ENCODE measurements around the gene PFKFB2.
"Not testable (repeated sequence)": the region's sequence is repeated elsewhere in the genome, so short reads cannot be mapped to it uniquely, and the experiment has no call there.

The PFKFB2 gene

GRCh38 chr1:207041397-207041796, 11.7 kb upstream of the PFKFB2 start:
- DNase-seq = not testable (repeated sequence)

GRCh38 chr1:207045453-207045852, 7.6 kb upstream of the PFKFB2 start:
- DNase-seq = no peak

- DNase-seq = no peak
Observed at GRCh38 chr1:207047505-207047904, 5.6 kb upstream of the PFKFB2 start.

- DNase-seq = no peak
Observed at GRCh38 chr1:207048041-207048440, 5.0 kb upstream of the PFKFB2 start.

- DNase-seq = no peak
Observed at GRCh38 chr1:207049054-207049453, 4.0 kb upstream of the PFKFB2 start.

GRCh38 chr1:207049514-207049913, 3.6 kb upstream of the PFKFB2 start:
- no peak for DNase-seq

- DNase-seq = peak; percentile 15
Observed at GRCh38 chr1:207049974-207050391, 3.1 kb upstream of the PFKFB2 start.

GRCh38 chr1:207050480-207051190, 2.4 kb upstream of the PFKFB2 start:
- peak; percentile 58 for DNase-seq

GRCh38 chr1:207051191-207051943, 1.7 kb upstream of the PFKFB2 start, which contains the start of gene YOD1:
Gene YOD1, minus strand, starts transcription at chr1:207051208. Its CDS starts 178 bp downstream, at chr1:207051030.
- DNase-seq = no peak

- DNase-seq = no peak
Observed at GRCh38 chr1:207054491-207054890, 1.4 kb downstream of the PFKFB2 start.

GRCh38 chr1:207055386-207056001, 2.4 kb downstream of the PFKFB2 start:
- DNase-seq = no peak

GRCh38 chr1:207056673-207057072, 3.6 kb downstream of the PFKFB2 start:
- DNase-seq = no peak

- no peak for DNase-seq
Observed at GRCh38 chr1:207058252-207058651, 5.2 kb downstream of the PFKFB2 start.

GRCh38 chr1:207058878-207059867, 6.1 kb downstream of the PFKFB2 start:
- no peak for DNase-seq

- DNase-seq = no peak
Observed at GRCh38 chr1:207059881-207060280, 6.8 kb downstream of the PFKFB2 start.

GRCh38 chr1:207060596-207060995, 7.5 kb downstream of the PFKFB2 start:
- no peak for DNase-seq

GRCh38 chr1:207062058-207062457, 9.0 kb downstream of the PFKFB2 start:
- DNase-seq = no peak

GRCh38 chr1:207063014-207063413, 9.9 kb downstream of the PFKFB2 start:
- no peak for DNase-seq

- DNase-seq = no peak
Observed at GRCh38 chr1:207064561-207064960, 11.5 kb downstream of the PFKFB2 start.

- no peak for DNase-seq
Observed at GRCh38 chr1:207067185-207067584, 14.1 kb downstream of the PFKFB2 start.

- DNase-seq = no peak
Observed at GRCh38 chr1:207067665-207068064, 14.6 kb downstream of the PFKFB2 start.

- no peak for DNase-seq
Observed at GRCh38 chr1:207069061-207069460, 16.0 kb downstream of the PFKFB2 start.
